Measurements from ENCODE around the gene UGT2B11.
"Not testable (repeated sequence)": the region's sequence is repeated elsewhere in the genome, so short reads cannot be mapped to it uniquely, and the experiment has no call there.

The UGT2B11 gene

GRCh38 chr4:69167300-69167699 is 47.2 kb downstream of the UGT2B11 start:
- no peak overlapping the region for H3K27ac ChIP-seq (ENCODE audit: low read depth, low read length)
- H3K4me1 ChIP-seq (ENCODE audit: control insufficient read depth, insufficient read depth, low read length) = peaks cover 3% of the 10 kb centered on the region
- no peak overlapping the region for H3K9ac ChIP-seq (ENCODE audit: low read depth, low read length)
- H3K9me3 ChIP-seq (ENCODE audit: control insufficient read depth, insufficient read depth, low read length) = no peaks in the 10 kb centered on the region
- H3K36me3 ChIP-seq (ENCODE audit: control insufficient read depth, insufficient read depth, low read length) = no peaks in the 10 kb centered on the region
- H3K4me3 ChIP-seq (ENCODE audit: low read depth, low read length) = no peak overlapping the region
- no peaks in the 10 kb centered on the region for H3K27me3 ChIP-seq (ENCODE audit: control insufficient read depth, insufficient read depth, low read length)

DNA sequence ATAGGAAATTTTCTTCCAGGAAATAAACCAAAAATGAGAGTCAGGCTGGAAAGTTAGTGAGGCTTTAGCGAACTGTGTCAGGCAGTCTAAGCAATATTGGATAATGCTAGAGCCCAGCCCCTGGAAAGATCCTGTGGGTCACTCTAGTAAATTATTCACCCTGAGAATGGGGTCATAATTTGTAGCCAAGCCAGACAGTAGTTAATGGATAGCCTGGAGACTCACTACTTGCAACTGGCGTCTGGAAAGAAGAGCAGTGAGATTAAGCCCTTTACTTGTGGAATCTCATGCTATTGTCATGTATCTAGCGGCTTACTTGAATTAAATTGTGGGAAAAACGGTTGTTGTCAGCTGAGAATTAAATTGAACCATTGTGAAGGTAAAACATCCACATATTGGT is 48.2 kb downstream of the UGT2B11 start:
- H3K36me3 ChIP-seq (ENCODE audit: control insufficient read depth, insufficient read depth, low read length); H3K27me3 ChIP-seq (ENCODE audit: control insufficient read depth, insufficient read depth, low read length); H3K4me3 ChIP-seq (ENCODE audit: low read depth, low read length); H3K9me3 ChIP-seq (ENCODE audit: control insufficient read depth, insufficient read depth, low read length); H3K27ac ChIP-seq (ENCODE audit: low read depth, low read length); H3K9ac ChIP-seq (ENCODE audit: low read depth, low read length); H3K4me1 ChIP-seq (ENCODE audit: control insufficient read depth, insufficient read depth, low read length): not testable (repeated sequence)

- not testable (repeated sequence) for H3K4me1 ChIP-seq (ENCODE audit: control insufficient read depth, insufficient read depth, low read length); H3K27ac ChIP-seq (ENCODE audit: low read depth, low read length); H3K27me3 ChIP-seq (ENCODE audit: control insufficient read depth, insufficient read depth, low read length); H3K9me3 ChIP-seq (ENCODE audit: control insufficient read depth, insufficient read depth, low read length); H3K36me3 ChIP-seq (ENCODE audit: control insufficient read depth, insufficient read depth, low read length); H3K4me3 ChIP-seq (ENCODE audit: low read depth, low read length); H3K9ac ChIP-seq (ENCODE audit: low read depth, low read length)
Measured at GRCh38 chr4:69165707-69166106, 48.8 kb downstream of the UGT2B11 start.

- no peak overlapping the region for H3K4me3 ChIP-seq (ENCODE audit: low read depth, low read length)
Measured at GRCh38 chr4:69156913-69157312, 57.6 kb downstream of the UGT2B11 start.

DNA sequence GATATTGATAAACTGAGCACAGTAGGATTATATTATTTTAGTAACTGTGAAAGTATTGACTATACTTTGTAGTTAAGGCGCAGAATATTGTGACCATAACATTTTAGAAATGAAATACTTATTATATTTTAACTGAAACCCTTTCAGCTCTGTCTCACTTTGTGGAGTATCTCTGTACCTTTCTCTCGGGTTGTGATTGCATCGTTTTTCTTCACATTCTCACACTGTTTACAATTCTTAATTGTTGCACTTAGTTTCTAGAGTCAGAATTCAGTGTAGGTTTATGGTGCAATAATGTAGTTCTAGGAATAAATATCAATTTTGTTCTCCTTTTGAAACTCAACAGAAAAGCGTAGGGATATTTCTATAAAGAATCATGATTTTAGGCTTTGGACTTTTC is 60.5 kb downstream of the UGT2B11 start:
- Histone ChIP-seq H3K36me3 (ENCODE audit: control insufficient read depth, insufficient read depth, low read length) (no peaks in the 10 kb centered on the region), H3K9ac (ENCODE audit: low read depth, low read length) (no peak overlapping the region)

More at GRCh38 chr4:69156913-69157312, 57.6 kb downstream of the UGT2B11 start:
- no peak overlapping the region for H3K27ac ChIP-seq (ENCODE audit: low read depth, low read length)
- H3K4me1 ChIP-seq (ENCODE audit: control insufficient read depth, insufficient read depth, low read length) = no peaks in the 10 kb centered on the region
- H3K9ac ChIP-seq (ENCODE audit: low read depth, low read length) = no peak overlapping the region
- no peaks in the 10 kb centered on the region for H3K36me3 ChIP-seq (ENCODE audit: control insufficient read depth, insufficient read depth, low read length)
- H3K27me3 ChIP-seq (ENCODE audit: control insufficient read depth, insufficient read depth, low read length) = no peaks in the 10 kb centered on the region
- H3K9me3 ChIP-seq (ENCODE audit: control insufficient read depth, insufficient read depth, low read length) = no peaks in the 10 kb centered on the region

More for the DNA sequence above, 60.5 kb downstream of the UGT2B11 start:
- H3K4me1 ChIP-seq (ENCODE audit: control insufficient read depth, insufficient read depth, low read length) = no peaks in the 10 kb centered on the region
- no peak overlapping the region for H3K27ac ChIP-seq (ENCODE audit: low read depth, low read length)
- H3K9me3 ChIP-seq (ENCODE audit: control insufficient read depth, insufficient read depth, low read length) = no peaks in the 10 kb centered on the region
- H3K4me3 ChIP-seq (ENCODE audit: low read depth, low read length) = no peak overlapping the region
- H3K27me3 ChIP-seq (ENCODE audit: control insufficient read depth, insufficient read depth, low read length) = no peaks in the 10 kb centered on the region
